Gastrocnemius medialis (tissue), 4 donors: ENCODE results near the gene PTPRJ. TPM values are rescaled to one million over a fixed set of nuclear protein-coding genes. Genes with fewer than 3 reads are reported as not detected.

ENCODE experiments used
- ATAC-seq, 2 donors: fragments of 150-250 bp; one replicate each; pipeline ENCODE4 v1.9.1; 2016
- DNase-seq, 2 donors: peaks; one replicate each; pipeline ENCODE4 v3.0.0-alpha.2; 2019
- H3K27ac ChIP-seq, 4 donors: fragments of 200-600 bp; sonication (generic); 1 replicate in 1 of 4; 2 replicates in 3 of 4; pipeline ENCODE4 v1.5.1; 2016 to 2018; ENCODE audit warnings: mild to moderate bottlenecking in 2 of 4, moderate library complexity in 1 of 4
- H3K27me3 ChIP-seq, 3 donors: fragments of 200-600 bp; sonication (generic) in 2 of 3; 1 replicate in 1 of 3; 2 replicates in 2 of 3; pipeline versions ENCODE4 v1.5.1 to v1.6.0; 2016 to 2019; ENCODE audit warnings: mild to moderate bottlenecking in 1 of 3, moderate library complexity in 1 of 3
- H3K36me3 ChIP-seq, 2 donors: fragments of 200-600 bp; sonication (generic) in 1 of 2; one replicate each; pipeline ENCODE4 v1.5.1; 2017 to 2018
- H3K4me1 ChIP-seq, 2 donors: fragments of 200-600 bp; sonication (generic) in 1 of 2; one replicate each; pipeline ENCODE4 v1.5.1; 2016 to 2017; ENCODE audit warnings: mild to moderate bottlenecking in 2 of 2
- H3K4me3 ChIP-seq, 4 donors: fragments of 200-600 bp; sonication (generic) in 3 of 4; 1 replicate in 1 of 4; 2 replicates in 3 of 4; pipeline ENCODE4 v1.5.1; 2016 to 2019; ENCODE audit warnings: mild to moderate bottlenecking in 2 of 4
- H3K9me3 ChIP-seq, 3 donors: fragments of 200-600 bp; sonication (generic) in 2 of 3; 1 replicate in 1 of 3; 2 replicates in 2 of 3; pipeline ENCODE4 v1.5.1; 2016 to 2019
- CTCF ChIP-seq, 5 experiments: fragments of 450-650 bp in 3 of 5; fragments of 200-600 bp in 2 of 5; sonication (generic) in 2 of 5; IDR thresholded peaks in 4 of 5; conservative IDR thresholded peaks in 1 of 5; 1 replicate in 4 of 5; 2 replicates in 1 of 5; pipeline ENCODE4 v1.5.1; 2016 to 2019; ENCODE audit warnings: antibody characterized with exemption in 5 of 5, mild to moderate bottlenecking in 3 of 5, moderate library complexity in 3 of 5
- POLR2A ChIP-seq, 2 donors: fragments of 450-650 bp; IDR thresholded peaks; one replicate each; pipeline ENCODE4 v1.6.1; 2017; ENCODE audit warnings: antibody characterized with exemption in 2 of 2, mild to moderate bottlenecking in 2 of 2, moderate library complexity in 2 of 2
- in situ Hi-C, 4 donors: fragments of 200-750 bp; cut with MboI; loops; one replicate each; pipeline versions ENCODE4 v1.15.0 to v1.8.0; 2017; ENCODE audit warnings: low sequenced_read_pairs in 4 of 4
- intact Hi-C: fragments of 100-400 bp; cut with DNase I; formaldehyde crosslinking; loops from one replicate; pipeline ENCODE4 v1.15.1; 2023; ENCODE audit warnings: low total_unique reads
- total RNA-seq, 4 donors: library from RNA; depleted of rRNA; stranded (reverse); fragments of >200 nt; gene quantifications; one replicate each; pipeline versions ENCODE4 v1.1.0 to v1.2.3, GENCODE V29; 2016

The PTPRJ gene
- total RNA-seq, 4 donors from 2014 or later = 5.4 to 9.0 (median 5.6) TPM

- ATAC-seq (no peak), DNase-seq (no peak)
- Histone ChIP-seq H3K4me1 (peaks cover 11 to 26% of the 10 kb centered on the region in 2 donors), H3K36me3 (no peaks in the 10 kb centered on the region), H3K27ac (peak overlapping the region in 1 of 4 donors; percentile 59), H3K4me3 (no peak overlapping the region), H3K9me3 (no peaks in the 10 kb centered on the region), H3K27me3 (no peaks in the 10 kb centered on the region)
- intact Hi-C loops (loop anchor here (5.0 kb wide), 1 partner anchor 157 kb away; no protein-coding TSS in a partner anchor), in situ Hi-C loops (no loop called here)
- TF ChIP-seq POLR2A (IDR thresholded peaks at IDR 0.05) = no peak
- TF ChIP-seq CTCF (IDR thresholded peaks at IDR 0.05 in 4 of 5, conservative IDR thresholded peaks at IDR 0.05 in 1 of 5) = no peak
Observed at GRCh38 chr11:48104568-48104924, 124.2 kb downstream of the PTPRJ start.

DNA sequence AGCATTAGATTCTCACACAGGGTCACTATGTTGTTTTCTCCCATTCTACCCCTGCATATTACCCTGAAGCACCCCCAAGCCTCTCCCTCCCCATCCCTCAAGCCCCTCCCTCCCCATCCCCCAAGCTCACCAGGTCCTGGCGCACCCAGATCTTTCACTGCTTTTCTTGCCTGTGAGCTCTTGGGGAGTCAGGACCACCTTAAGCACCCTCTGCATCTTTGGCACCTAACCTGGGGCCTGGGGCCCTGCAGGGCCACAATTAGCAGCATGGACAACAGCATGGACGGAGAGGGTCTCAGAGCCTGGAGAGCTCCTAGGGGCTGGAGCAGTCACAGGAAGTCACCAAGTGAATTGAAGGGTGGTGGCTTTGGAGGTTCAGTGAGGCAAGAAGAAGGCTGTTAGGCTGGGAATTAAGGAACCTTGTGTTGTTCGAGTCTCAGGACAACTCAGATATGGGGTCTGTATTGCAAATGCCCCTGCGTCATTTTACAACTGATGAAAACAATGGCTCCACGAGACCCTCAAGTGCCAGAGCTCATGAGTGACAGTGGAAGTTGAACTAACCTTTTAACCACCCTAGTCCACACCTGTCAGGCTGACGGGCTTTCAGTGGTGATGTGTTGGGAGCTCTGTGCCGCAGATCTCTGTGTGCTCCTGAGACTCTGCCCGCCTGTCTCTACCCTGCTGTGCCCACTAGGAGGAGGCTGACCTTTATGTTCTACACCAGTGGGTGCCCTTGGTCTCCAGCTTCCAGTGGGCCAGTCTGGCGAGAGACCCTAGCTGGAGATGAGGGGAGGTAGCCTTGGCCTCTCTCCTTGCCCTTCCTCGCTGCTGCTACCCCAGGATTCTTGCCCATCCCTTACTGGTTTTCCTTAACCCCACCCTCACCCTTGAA is 125.0 kb downstream of the PTPRJ start:
- in situ Hi-C loops = no loop called here
- H3K27ac ChIP-seq = no peak overlapping the region
- intact Hi-C loops = no loop called here
- no peaks in the 10 kb centered on the region for H3K27me3 ChIP-seq
- H3K4me1 ChIP-seq = peaks cover 18 to 32% of the 10 kb centered on the region in 2 donors
- H3K9me3 ChIP-seq = no peaks in the 10 kb centered on the region
- no peak overlapping the region for H3K4me3 ChIP-seq
- no peak for TF ChIP-seq CTCF (IDR thresholded peaks at IDR 0.05 in 4 of 5, conservative IDR thresholded peaks at IDR 0.05 in 1 of 5)
- no peak for TF ChIP-seq POLR2A (IDR thresholded peaks at IDR 0.05)
- H3K36me3 ChIP-seq = no peaks in the 10 kb centered on the region
- DNase-seq = no peak
- ATAC-seq = no peak

DNA sequence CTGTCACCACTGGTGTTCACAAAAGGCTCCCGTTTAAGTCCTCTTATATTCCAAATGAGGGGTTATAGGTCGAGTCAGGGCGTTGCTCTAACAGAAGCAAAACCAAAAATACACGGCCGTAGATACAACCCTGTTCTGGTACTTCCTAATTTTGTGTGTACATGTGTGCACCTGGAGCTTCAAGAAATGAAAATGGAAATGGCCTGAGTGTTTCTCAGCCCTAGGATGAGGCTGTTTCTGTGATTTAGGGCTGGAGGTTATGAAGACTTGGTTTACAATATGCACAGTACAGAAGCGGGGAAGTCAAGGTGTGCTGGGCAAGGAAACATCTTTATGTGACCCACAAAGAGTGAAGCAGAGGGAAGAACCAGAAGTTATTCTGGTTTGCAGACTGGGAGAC is 125.8 kb downstream of the PTPRJ start:
- intact Hi-C loops = no loop called here
- Histone ChIP-seq H3K36me3 (no peaks in the 10 kb centered on the region), H3K9me3 (no peaks in the 10 kb centered on the region), H3K4me3 (no peak overlapping the region), H3K4me1 (peaks cover 18 to 30% of the 10 kb centered on the region in 2 donors), H3K27ac (no peak overlapping the region), H3K27me3 (no peaks in the 10 kb centered on the region)
- ATAC-seq (no peak), DNase-seq (no peak)
- TF ChIP-seq POLR2A (IDR thresholded peaks at IDR 0.05) = no peak
- TF ChIP-seq CTCF (IDR thresholded peaks at IDR 0.05 in 4 of 5, conservative IDR thresholded peaks at IDR 0.05 in 1 of 5) = no peak
- in situ Hi-C loops = no loop called here

DNA sequence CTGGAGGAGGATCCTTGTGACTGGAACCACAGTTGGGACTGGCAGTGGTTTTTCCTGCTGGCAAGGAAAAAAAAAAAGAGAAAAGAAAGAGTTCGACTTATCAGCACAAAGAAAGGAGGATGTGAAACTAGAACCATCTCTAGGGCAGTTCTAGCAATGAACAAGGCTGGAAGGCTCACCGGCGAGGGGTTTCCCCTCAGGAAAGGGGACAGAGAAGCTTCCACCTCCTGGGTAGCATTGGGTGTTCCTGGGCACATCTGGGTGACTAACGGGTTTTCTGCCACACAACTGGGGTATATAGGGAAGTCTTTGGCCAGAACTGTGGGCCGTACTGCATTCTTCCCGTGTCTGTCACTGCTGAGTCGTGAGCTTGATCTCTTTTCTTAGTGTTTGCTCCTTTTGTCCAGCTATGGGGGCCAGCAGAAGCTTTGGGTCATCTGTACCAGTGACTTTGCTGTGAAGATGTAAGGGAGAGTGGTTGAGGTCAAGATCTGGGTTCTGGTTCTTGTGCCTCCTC is 126.9 kb downstream of the PTPRJ start:
- intact Hi-C loops (no loop called here), in situ Hi-C loops (no loop called here)
- no peak overlapping the region for H3K4me3 ChIP-seq
- no peak overlapping the region for H3K27ac ChIP-seq
- H3K9me3 ChIP-seq = no peaks in the 10 kb centered on the region
- TF ChIP-seq CTCF (IDR thresholded peaks at IDR 0.05 in 4 of 5, conservative IDR thresholded peaks at IDR 0.05 in 1 of 5) = no peak
- no peak for TF ChIP-seq POLR2A (IDR thresholded peaks at IDR 0.05)
- H3K36me3 ChIP-seq = no peaks in the 10 kb centered on the region
- H3K27me3 ChIP-seq = no peaks in the 10 kb centered on the region
- H3K4me1 ChIP-seq = peaks cover 18 to 21% of the 10 kb centered on the region in 2 donors
- no peak for ATAC-seq
- no peak for DNase-seq
